Stimulated activated CD8-positive, alpha-beta memory T cell treated with anti-CD3 and anti-CD28 coated beads, Interleukin-4, amount 100 ng/mL, for 1 hour (primary cell): ENCODE measurements around the gene FOSL2.

Source experiments
- DNase-seq, 2 donors: peaks; one replicate each; pipeline ENCODE4 v3.0.0-alpha.2; 2020; ENCODE audit warnings: low read depth in 2 of 2, low spot score in 1 of 2

FOSL2 gene

GRCh38 chr2:28447943-28448792, 55.5 kb downstream of the FOSL2 start:
- DNase-seq: no peak

- DNase-seq: no peak
Measured at GRCh38 chr2:28448793-28449100, 56.1 kb downstream of the FOSL2 start.

- DNase-seq: no peak
Measured at GRCh38 chr2:28449126-28449487, 56.4 kb downstream of the FOSL2 start.

GRCh38 chr2:28449488-28450395, 57.1 kb downstream of the FOSL2 start:
- DNase-seq: peak; percentile 17 to 25

- no peak for DNase-seq
Measured at GRCh38 chr2:28450901-28451565, 58.4 kb downstream of the FOSL2 start.

GRCh38 chr2:28451793-28452533, 59.3 kb downstream of the FOSL2 start:
- DNase-seq: no peak

GRCh38 chr2:28452534-28453081, 60.0 kb downstream of the FOSL2 start:
- DNase-seq: peak; percentile 66 to 78

GRCh38 chr2:28453396-28453795, 60.7 kb downstream of the FOSL2 start:
- DNase-seq: no peak

- no peak for DNase-seq
Measured at GRCh38 chr2:28454016-28454930, 61.6 kb downstream of the FOSL2 start.

GRCh38 chr2:28457237-28457636, 64.6 kb downstream of the FOSL2 start:
- DNase-seq: no peak

GRCh38 chr2:28461056-28461455, 68.4 kb downstream of the FOSL2 start:
- no peak for DNase-seq

GRCh38 chr2:28462122-28462521, 69.5 kb downstream of the FOSL2 start:
- DNase-seq: no peak

- no peak for DNase-seq
Measured at GRCh38 chr2:28463211-28463816, 70.7 kb downstream of the FOSL2 start.

GRCh38 chr2:28463893-28464292, 71.2 kb downstream of the FOSL2 start:
- no peak for DNase-seq

- no peak for DNase-seq
Measured at GRCh38 chr2:28465148-28465885, 72.7 kb downstream of the FOSL2 start.
